K562 (cell line): ENCODE results near the gene LMNA. TPM values are rescaled to one million over a fixed set of nuclear protein-coding genes. Genes with fewer than 3 reads are reported as not detected.

ENCODE experiments used
- ARHGAP35 ChIP-seq: fragments of 450-650 bp; IDR thresholded peaks from 2 replicates; pipeline ENCODE4 v1.6.1; 2018; ENCODE audit not compliant: partially characterized antibody
- ATF7 ChIP-seq: fragments of 450-650 bp; IDR thresholded peaks from 2 replicates; pipeline ENCODE4 v1.7.1; 2014; ENCODE audit warnings: mild to moderate bottlenecking, moderate library complexity
- CBFA2T3 ChIP-seq: fragments of 450-650 bp; IDR thresholded peaks from 2 replicates; pipeline ENCODE4 v1.6.1; 2017
- HDAC2 ChIP-seq: fragments of 450-650 bp; IDR thresholded peaks from 2 replicates; pipeline ENCODE4 v1.6.1; 2016; ENCODE audit warnings: mild to moderate bottlenecking
- LCOR ChIP-seq: sonication (generic); formaldehyde crosslinking; IDR thresholded peaks from 2 replicates; pipeline ENCODE4 v1.8.0; 2022; ENCODE audit warnings: mild to moderate bottlenecking, missing genetic modification reagents
- MCM7 ChIP-seq, 2 experiments: fragments of 450-650 bp; IDR thresholded peaks; 2 replicates each; pipeline ENCODE4 v1.6.1; 2016 to 2018
- MXI1 ChIP-seq: IDR thresholded peaks from 2 replicates; pipeline ENCODE4 v1.6.1; 2011; ENCODE audit warnings: low read depth, mild to moderate bottlenecking, improper control_type of control experiment, low read length
- RBFOX2 ChIP-seq: fragments of 200-400 bp; formaldehyde crosslinking; IDR thresholded peaks from 2 replicates; pipeline ENCODE4 v1.6.1; 2017; ENCODE audit warnings: low read depth, mild to moderate bottlenecking, low read length, moderate library complexity
- SMARCE1 ChIP-seq: fragments of 450-650 bp; IDR thresholded peaks from 2 replicates; pipeline ENCODE4 v1.7.1; 2016; ENCODE audit warnings: mild to moderate bottlenecking
- ZNF12 ChIP-seq: sonication (generic); formaldehyde crosslinking; IDR thresholded peaks from 2 replicates; pipeline ENCODE4 v1.4.0; 2020; ENCODE audit warnings: mild to moderate bottlenecking, missing genetic modification reagents
- ZNF589 ChIP-seq: fragments of 200-800 bp; sonication (Bioruptor generic); IDR thresholded peaks from 2 replicates; pipeline ENCODE4 v1.6.1; 2016; ENCODE audit warnings: low read depth, missing genetic modification characterization, missing compliant biosample characterization
- polyA plus RNA-seq, 8 experiments: library from polyadenylated mRNA; depleted of rRNA in 4 of 8; stranded (reverse) in 5 of 8; unstranded in 3 of 8; fragments of >200 nt; fragmentation: Nextera tagmentation in 2 of 8; fragmentation: Illumina TruSeq in 1 of 8; extraction: Ambion mirVana in 2 of 8; extraction: Trizol in 1 of 8; gene quantifications; 2 replicates each; pipeline versions ENCODE4 v1.2.1 to v1.2.3, GENCODE V29; 2011 to 2014; ENCODE audit warnings: inconsistent platforms in 1 of 8, missing spikeins in 1 of 8
- total RNA-seq, 7 experiments: library from RNA; depleted of rRNA in 6 of 7; stranded (reverse); fragments of >200 nt in 6 of 7; fragmentation: Illumina TruSeq in 2 of 7; extraction: Trizol in 2 of 7; gene quantifications; 2 replicates each; pipeline versions ENCODE4 v1.2.1 to v1.2.3, GENCODE V29; 2011 to 2021; ENCODE audit warnings: low replicate concordance in 1 of 7
- TF ChIP-seq, protein P1 (sequence below), 2 experiments: IDR thresholded peaks in 1 of 2; conservative IDR thresholded peaks in 1 of 2; 2 replicates each; pipeline ENCODE4 v1.6.1; 2016; ENCODE audit warnings: low read depth in 2 of 2, mild to moderate bottlenecking in 1 of 2, missing compliant biosample characterization in 1 of 2, missing genetic modification characterization in 1 of 2, moderate library complexity in 1 of 2
- TF ChIP-seq, protein P2 (sequence below), 2 experiments: fragments of 450-650 bp in 1 of 2; sonication (generic) in 1 of 2; formaldehyde crosslinking in 1 of 2; IDR thresholded peaks; 2 replicates each; pipeline versions ENCODE4 v1.7.1 to v1.9.0; 2016 to 2022; ENCODE audit warnings: inconsistent platforms in 1 of 2, mild to moderate bottlenecking in 1 of 2, missing genetic modification reagents in 1 of 2
- TF ChIP-seq, protein P3 (sequence below): fragments of 450-650 bp; formaldehyde crosslinking; IDR thresholded peaks from 2 replicates; pipeline ENCODE4 v1.4.0; 2020; ENCODE audit warnings: mild to moderate bottlenecking

The LMNA gene
- total and polyA plus RNA-seq, 9 of the 15 experiments (the other 6 are each of a cell fraction or from before 2014, with no cell fraction given): 1.00 to 347 (median 88.2) TPM

DNA sequence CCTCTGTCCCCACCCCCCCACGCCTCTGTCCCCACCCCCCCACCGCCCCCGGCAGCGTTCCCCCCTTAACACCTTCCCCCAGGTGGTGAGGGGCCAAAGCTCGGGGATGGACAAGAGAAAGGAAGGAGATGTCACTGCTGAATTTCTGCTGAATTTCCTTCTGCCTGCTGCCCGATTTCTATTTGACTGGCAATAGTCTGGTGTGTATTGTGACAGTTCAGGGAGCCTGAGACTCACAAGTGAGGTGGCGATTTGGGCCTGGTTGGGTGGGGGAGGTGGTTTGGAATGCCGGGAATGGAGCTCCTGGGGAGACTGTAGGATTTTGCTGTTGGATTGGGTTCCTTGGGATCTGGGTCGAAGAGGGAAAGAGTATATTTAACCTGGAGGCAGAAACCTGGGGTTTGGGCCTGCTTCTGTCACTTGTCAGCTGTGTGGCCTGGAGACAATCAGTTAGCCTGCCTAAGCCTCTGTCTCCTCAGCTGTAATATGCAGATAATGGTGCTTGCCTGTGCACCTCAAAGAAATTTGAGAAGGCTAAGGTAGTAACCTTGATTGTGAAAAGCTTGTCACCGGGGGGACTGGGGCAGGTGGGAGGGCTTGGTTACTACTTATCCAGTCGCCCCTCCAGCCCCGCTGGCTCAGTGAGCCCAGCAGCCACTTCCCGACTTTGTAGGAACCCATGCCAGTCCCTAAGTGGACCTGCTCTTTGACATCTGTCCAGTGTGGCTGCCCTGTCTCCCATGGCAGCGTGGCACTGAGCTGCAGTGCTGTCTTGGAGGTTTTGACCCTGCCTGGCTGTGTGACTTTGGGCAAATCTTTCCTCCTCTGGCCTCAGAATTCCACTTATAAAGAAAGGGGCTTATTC, 7.7 kb upstream of the LMNA start (continued):
- TF ChIP-seq, protein P1, sequence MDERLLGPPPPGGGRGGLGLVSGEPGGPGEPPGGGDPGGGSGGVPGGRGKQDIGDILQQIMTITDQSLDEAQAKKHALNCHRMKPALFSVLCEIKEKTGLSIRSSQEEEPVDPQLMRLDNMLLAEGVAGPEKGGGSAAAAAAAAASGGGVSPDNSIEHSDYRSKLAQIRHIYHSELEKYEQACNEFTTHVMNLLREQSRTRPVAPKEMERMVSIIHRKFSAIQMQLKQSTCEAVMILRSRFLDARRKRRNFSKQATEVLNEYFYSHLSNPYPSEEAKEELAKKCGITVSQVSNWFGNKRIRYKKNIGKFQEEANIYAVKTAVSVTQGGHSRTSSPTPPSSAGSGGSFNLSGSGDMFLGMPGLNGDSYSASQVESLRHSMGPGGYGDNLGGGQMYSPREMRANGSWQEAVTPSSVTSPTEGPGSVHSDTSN (CRISPR knock-in tag; IDR thresholded peaks at IDR 0.05; ENCODE audit: low read depth): no peak
- TF ChIP-seq, protein P1 (tag; conservative IDR thresholded peaks at IDR 0.05; ENCODE audit: low read depth): 0 out of 2 replicates have a peak, but pooled peaks have one; percentile 7
- TF ChIP-seq, protein P2, sequence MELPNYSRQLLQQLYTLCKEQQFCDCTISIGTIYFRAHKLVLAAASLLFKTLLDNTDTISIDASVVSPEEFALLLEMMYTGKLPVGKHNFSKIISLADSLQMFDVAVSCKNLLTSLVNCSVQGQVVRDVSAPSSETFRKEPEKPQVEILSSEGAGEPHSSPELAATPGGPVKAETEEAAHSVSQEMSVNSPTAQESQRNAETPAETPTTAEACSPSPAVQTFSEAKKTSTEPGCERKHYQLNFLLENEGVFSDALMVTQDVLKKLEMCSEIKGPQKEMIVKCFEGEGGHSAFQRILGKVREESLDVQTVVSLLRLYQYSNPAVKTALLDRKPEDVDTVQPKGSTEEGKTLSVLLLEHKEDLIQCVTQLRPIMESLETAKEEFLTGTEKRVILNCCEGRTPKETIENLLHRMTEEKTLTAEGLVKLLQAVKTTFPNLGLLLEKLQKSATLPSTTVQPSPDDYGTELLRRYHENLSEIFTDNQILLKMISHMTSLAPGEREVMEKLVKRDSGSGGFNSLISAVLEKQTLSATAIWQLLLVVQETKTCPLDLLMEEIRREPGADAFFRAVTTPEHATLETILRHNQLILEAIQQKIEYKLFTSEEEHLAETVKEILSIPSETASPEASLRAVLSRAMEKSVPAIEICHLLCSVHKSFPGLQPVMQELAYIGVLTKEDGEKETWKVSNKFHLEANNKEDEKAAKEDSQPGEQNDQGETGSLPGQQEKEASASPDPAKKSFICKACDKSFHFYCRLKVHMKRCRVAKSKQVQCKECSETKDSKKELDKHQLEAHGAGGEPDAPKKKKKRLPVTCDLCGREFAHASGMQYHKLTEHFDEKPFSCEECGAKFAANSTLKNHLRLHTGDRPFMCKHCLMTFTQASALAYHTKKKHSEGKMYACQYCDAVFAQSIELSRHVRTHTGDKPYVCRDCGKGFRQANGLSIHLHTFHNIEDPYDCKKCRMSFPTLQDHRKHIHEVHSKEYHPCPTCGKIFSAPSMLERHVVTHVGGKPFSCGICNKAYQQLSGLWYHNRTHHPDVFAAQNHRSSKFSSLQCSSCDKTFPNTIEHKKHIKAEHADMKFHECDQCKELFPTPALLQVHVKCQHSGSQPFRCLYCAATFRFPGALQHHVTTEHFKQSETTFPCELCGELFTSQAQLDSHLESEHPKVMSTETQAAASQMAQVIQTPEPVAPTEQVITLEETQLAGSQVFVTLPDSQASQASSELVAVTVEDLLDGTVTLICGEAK (IDR thresholded peaks at IDR 0.05): peak; percentile 36
- TF ChIP-seq, protein P2 (CRISPR knock-in tag; IDR thresholded peaks at IDR 0.05): no peak
- TF ChIP-seq MXI1 (0 out of 2 replicates have a peak, but pooled peaks have one; percentile 39), RBFOX2 (no peak), ATF7 (no peak), MCM7 (IDR thresholded peaks at IDR 0.05) (no peak), CBFA2T3 (peak; percentile 82), ZNF12 (CRISPR knock-in tag) (no peak), SMARCE1 (peak; percentile 46; the same call in 1 of the 2 replicates), HDAC2 (peak; percentile 32), LCOR (CRISPR knock-in tag) (peak; percentile 44; the same call in 1 of the 2 replicates), ZNF589 (CRISPR knock-in tag) (no peak), ARHGAP35 (no peak)
- TF ChIP-seq, protein P3, sequence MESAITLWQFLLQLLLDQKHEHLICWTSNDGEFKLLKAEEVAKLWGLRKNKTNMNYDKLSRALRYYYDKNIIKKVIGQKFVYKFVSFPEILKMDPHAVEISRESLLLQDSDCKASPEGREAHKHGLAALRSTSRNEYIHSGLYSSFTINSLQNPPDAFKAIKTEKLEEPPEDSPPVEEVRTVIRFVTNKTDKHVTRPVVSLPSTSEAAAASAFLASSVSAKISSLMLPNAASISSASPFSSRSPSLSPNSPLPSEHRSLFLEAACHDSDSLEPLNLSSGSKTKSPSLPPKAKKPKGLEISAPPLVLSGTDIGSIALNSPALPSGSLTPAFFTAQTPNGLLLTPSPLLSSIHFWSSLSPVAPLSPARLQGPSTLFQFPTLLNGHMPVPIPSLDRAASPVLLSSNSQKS (CRISPR knock-in tag): no peak
